GM19023 (cell line): ENCODE data around the gene KDM7A.

Experiments used
- ATAC-seq: cut with Tn5 transposase; IDR thresholded peaks from one replicate; pipeline ENCODE4 v1.9.1; 2021; ENCODE audit warnings: mild to moderate bottlenecking, moderate library complexity; ENCODE audit not compliant: unreplicated experiment

KDM7A gene

DNA sequence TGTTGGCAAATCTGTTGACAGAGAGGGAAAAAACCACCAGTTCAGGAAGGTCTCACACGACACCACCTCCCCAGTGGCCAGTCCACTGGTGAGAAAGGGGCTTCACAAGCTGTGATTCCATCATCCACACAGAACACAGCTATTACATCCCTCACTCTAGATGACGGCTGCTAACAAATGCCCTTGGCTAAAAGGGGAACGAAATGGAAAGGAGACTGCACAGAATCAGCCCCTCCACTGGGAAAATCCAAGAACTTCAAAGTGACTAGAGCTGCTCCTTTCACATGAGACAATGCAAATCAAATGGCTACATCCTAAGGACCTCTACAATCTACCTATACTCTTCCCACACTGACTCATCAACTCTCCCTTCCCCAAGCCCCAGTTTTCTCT lies 119.6 kb downstream of the KDM7A start:
- no peak for ATAC-seq

DNA sequence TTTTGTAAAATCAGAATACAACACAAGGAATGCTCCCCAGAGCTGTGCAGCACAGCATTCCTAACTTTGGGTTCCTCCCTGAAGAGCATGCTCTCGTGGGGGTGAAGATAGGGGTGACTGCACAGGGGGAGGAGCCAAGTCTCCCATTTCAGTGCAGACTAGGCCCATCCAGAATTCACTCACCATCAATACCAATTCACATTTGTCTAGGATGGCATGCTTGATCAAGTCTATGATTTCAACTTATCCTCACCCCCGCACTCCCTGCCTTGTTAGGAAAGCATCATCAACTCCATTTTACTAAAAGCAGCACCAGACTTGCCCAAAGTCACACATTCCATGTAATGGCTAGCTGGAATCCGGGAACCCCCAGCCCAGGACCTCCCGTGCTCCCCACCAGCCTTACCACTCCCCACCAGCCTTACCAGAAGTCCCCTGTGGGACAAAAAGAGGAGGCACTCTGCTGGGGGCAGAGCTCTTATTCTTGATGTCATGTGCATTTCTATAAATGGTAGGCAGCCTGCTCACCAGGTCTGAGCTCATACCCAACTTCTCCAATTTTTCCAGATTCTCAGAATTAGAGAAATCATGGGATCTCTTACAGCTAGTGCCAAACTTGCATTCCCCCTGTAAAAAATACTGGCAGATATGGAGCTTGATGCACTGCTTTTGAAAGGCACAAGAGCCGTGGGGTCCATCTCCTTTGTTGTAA lies 120.2 kb downstream of the KDM7A start:
- no peak for ATAC-seq

DNA sequence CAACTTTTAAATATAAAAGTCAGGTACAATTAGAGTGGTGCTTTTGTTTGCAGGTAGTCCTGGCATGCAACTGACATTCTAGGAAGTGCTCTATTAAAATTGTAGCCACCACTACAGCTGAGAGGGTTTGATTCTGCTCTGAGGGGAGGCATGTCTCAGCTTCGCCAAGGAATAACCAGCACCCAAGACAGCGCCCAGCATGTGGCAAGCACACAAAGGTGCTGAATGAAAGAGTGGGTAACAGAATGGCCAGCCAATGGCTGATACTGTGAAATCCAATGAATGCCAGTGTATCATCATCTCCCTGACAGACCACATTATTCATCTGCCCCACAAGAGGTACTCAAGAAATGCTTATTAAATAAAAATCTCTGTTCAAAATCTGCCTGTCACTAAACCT lies 121.0 kb downstream of the KDM7A start:
- ATAC-seq: no peak

DNA sequence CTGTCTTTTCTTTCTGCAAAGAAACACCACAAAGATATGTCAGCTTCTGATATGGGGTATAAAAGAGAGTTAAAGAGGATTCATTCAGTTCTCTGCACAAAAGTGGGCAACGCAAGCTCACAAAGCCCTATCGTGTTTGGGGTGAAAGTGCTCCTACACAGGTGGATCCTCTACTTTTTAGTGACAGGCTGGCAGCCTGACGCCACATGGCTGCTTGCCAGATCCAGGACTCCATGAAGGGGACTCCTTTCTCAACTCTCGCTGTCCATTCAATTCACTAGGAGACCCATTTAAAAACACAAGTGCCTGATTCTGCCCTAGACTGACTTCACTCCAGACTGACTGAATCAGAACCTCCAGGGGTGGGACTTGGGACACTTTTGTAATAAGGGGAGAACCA lies 122.0 kb downstream of the KDM7A start:
- no peak for ATAC-seq

DNA sequence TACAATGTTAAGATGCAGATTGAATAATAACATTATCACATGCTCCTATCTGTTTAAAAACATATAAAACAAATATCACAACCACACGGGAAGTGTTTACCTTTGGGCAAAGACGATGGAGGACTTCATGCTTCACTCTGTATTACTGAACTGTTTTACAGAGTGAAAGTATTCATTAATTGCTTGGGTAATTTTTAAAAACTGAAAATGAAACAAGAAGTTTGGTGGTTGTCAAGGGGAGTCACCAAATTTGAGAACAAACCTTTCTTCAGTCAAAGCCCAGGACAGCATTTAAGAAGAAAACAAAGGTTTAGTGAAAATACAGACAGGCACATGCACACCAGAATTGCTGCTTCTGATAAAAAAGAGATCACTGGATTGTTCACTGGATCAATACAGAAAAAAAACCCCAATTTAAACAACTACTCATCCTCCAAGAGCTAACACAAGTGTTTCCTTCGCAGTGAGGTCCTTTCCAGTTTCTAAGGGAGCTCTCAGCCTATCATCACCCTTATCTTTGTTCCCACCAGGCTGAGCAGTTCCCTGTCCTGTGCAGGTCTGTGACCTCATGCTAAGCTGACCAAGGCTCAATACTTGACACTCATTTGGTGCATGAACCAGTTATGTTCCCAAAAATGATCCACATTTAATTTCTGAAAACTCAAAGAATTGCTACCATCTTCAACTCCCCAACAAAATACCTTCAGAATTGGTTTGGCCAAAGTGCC lies 122.8 kb downstream of the KDM7A start:
- peak; percentile 85 for ATAC-seq

DNA sequence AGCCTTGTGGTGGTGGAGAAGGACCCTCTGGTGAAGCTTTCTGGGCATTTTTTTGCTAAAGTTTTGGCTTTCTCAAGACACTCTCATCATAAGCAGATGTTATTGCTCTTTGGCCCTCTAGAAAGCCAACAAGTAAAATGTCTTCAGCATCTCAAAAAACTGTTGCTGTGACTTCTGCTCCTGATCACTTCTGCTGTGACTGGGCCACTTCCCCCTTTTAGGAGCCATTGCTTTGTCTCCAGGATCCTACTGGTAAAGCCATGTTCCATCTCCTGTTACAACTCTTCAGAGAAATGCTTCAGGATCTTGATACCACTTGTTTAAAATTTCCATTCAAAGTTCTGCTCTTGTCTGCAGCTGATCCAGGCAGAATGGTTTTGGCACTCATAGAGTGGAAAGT lies 125.0 kb downstream of the KDM7A start:
- ATAC-seq: no peak

DNA sequence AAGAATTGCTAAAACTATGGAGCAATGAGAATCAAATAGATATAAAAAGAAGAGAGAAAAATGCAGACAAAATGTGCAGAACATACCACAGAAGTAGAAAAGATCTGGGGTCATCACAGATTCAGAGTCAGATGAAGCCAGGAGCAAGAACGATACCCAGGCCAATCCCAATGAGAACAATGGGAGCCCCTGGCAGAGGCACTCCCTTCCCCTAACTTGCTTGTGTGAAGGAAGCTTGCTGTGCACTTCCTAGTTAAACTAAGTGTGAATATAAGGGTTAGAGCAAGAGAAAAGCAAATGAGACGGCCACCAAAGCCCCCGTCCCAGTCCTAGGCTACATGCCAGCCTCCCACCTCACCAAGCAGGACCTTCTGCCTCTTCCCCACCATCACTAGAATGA lies 126.7 kb downstream of the KDM7A start:
- ATAC-seq: no peak

DNA sequence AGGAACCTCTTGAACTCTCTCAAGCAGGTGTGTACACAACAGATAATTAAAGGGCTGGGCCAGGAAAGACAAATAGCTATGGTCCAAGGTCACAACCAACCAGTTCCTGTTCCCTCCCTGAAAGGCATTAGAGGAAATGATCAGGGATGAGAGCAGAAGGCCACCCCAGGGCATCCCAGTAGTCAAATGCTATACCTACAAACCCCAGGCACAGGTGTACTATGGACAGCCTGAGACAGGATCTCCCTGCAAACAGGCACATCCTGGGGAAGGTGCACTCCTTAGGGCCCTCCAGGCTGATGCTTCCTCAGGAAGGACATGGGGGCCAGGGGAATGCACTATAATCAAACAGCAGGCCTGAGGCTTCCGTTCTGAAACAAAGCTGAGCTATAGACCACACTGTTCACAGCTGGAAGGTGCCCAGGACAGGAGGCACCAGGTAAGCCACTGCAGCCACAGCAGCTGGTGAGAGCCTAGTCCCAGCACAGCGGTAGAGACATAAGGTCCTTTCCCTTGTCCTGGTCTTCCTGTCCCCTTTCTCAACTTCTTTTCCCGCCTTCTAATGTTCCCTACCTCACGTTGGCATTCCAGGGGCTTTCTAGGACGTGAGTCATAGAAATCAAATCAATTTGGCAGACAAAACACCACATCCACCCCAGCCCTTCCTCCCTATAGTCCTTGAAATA lies 127.3 kb downstream of the KDM7A start:
- no peak for ATAC-seq

DNA sequence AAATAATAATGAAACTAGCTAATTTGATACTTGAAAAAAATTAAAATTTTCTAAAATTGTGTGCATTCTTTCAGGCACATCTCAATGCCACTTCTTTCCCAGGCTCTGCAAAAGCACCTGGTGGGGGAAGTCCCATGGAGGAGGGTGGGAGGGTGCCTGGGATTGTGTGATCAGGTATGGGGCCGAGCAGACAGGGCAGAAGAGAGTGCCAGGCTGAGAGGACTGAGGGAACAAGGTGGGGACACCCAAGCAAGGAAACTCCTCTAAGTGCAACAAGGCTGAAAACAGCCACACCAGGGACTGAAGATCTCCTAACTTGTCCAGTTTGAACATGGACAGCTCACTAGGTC lies 127.8 kb downstream of the KDM7A start:
- no peak for ATAC-seq

DNA sequence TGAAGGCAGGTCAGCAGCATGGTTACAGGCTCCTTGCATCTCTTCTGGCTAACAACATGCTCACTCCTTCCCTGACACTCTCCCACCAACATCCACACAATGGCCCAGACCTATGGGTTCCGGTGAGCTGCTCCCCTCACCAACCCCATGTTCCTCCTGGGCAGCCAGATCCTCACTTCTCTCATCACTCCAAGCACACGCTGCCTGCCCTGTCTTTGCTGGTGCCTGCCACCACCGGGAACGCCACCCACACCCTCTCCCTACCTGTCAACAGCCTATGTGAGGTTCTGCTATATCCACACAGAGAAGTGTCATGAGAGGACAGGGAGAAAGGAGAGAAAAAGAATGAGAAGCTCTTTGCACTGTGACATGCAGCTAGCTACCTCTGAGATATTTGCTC lies 128.6 kb downstream of the KDM7A start:
- ATAC-seq: no peak

DNA sequence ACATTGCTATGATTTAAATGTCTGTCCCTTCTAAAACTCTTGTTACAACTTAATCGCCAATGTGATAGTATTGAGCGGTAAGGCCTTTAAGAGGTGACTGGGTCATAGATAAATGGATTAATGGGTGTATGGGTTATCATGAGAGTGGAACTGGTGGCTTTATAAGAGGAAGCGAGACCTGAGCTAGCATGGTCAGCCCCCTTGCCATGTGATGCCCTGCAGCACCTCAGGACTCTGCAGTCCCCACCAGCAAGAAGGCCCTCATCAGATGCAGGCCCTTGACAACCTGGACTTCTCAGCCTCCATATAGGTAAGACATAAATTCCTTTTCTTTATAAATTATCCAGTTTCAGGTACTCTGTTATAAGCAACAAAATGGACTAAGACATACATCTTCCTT lies 129.6 kb downstream of the KDM7A start:
- no peak for ATAC-seq

DNA sequence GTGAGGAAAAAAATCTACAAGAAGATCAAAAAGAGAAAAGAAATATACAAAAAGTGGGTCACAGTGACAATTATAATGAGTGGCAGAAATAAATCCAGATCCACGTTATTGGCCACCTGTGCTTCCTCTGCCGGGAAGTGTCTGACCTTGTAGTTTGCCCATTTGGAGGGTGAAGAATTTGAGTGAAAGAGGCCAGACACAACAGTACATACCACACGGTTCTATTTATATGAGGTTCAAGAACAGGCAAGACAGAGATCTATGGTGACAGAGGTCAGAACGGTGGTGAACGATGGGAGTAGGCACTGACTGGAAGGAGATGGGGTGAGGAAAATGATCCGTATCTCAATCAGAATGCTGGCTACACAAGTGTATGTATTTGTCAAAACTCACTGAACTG lies 131.1 kb downstream of the KDM7A start:
- ATAC-seq: no peak

DNA sequence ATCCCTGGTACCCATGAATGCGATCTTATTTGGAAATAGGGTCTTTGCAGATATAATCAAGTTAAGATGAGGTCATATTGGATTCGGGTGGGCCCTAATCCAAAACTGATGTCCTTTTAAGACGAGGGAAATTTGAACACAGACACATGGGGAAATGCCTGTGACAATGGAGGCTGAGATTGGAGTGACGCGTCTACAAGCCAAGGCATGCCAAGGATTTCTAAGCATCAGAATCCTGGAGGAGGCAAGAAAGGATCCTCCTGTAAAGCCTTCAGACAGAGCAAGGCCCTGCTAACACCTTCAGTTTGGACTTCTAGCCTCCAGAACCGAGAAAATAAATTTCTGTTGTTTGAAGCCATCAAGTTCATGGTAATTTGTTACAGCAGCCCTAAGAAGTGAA lies 132.5 kb downstream of the KDM7A start:
- ATAC-seq: no peak

DNA sequence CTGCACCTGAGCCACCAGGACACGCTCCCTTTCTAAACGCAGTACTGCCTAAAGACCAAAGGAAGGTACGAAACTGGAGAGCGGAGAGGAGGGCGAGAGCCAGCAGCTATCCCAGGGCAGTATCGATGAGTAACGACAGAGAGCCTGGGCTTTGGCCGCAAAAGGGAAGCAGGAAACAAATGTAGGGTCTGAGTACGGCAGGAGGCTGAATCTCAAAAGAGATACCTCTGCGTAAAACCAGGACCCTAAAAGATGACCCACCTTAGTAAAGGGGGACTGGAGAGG lies 134.5 kb downstream of the KDM7A start:
- no peak for ATAC-seq

DNA sequence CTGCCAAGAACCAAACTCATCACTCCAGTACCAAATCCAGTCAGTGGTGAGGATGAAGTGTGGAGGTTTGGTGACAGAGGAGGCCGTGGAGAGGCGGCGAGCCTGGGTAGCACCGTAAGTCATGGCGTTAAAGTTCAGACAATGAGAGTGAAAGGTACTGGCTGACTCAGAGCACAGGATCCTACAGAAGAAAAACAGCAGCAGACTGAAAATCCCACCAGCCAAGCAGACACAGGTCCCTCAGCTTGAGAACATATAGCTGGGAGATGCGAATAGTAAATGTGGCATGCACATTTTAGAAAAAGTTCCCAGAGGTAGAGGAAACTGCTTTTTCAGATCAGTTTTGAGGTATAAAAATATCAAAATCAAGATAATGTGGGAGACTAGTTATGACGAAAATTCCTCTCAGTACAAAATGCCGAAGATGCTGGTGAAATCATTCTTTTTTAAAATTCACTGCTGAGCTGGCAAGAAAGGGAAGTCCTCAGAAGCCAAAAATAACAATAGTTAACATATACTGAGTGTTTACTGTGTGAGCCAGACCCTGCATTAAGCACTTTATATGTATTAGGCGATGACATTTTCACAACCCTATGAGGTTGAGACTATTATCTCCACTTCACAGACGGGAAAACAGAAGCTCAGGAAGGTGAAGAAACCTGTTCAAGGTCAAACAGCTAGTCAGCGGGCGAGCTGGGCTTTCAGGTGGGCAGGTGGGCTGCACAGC lies 135.0 kb downstream of the KDM7A start:
- ATAC-seq: no peak

DNA sequence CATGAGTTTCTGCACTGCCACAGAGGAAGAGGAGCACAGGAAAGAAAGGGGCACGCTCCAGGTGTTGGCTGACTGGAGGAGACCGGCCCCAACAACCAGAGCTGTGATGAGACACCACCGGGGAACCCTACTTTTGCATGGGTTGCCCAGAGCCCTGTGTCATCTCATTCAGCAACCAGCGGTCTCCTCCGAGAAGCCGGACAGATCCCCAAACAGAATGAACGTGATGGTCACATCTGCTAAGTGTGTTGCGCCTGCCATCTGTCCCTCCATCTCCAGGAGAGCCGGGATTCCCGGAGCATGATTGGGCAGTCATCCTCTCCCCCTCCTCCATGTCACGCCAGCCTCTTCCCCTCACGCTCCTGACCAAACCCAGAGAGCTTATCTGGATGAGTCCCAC lies 136.9 kb downstream of the KDM7A start:
- ATAC-seq: no peak

DNA sequence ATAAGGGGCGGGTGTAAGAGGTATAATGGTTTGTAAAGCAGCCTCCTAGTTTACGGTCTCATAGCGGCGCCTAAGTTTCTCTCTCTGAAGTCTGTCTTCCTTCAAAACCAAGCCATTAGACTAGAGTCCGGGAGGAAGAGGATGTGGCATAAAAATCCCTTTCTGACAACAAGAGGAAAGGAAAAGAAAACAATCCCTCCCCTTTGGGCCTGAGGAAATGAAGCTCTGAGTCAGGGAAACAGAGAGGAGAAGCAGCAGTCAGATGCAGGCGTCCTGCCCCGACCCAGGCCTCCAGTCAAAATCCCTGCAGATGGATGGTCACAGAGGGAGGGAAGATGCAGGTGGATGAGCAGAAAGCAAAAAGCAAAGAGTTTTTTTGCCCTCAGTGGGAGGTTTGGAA lies 137.7 kb downstream of the KDM7A start:
- ATAC-seq: no peak

DNA sequence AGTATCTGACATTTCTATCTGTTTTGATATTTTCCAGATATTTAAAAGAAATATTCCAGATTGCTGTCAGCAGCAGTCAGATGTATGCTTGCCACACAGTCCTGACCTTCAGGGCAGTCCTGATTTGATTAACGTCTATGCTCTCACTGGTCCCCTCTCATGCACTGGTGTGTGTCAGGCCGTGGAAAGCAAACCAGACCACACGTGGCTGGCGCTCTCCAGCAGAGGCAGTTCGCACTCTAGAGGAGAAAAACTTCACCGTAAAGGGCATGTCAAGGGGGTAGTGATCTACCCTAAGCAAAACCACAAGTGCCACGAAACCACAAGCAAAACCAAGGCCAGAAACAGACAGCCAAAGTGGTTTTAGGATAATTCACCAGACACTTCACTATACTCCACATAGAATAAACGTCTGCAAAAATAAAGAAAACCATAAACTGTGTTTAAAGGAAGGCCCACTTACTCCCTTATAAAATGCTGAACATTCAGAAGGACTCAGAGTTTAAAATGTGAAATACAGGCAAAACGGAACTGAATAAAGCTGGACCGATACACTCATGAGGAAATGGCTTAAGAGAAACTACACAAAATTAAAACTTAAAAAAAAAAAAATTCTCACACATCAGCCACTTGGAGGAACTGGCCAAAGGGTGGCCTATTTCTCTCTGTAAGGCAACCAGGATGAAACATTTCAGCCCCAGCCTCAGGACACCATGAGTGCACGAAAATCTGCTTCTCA lies 140.4 kb downstream of the KDM7A start:
- ATAC-seq: peak; percentile 54

DNA sequence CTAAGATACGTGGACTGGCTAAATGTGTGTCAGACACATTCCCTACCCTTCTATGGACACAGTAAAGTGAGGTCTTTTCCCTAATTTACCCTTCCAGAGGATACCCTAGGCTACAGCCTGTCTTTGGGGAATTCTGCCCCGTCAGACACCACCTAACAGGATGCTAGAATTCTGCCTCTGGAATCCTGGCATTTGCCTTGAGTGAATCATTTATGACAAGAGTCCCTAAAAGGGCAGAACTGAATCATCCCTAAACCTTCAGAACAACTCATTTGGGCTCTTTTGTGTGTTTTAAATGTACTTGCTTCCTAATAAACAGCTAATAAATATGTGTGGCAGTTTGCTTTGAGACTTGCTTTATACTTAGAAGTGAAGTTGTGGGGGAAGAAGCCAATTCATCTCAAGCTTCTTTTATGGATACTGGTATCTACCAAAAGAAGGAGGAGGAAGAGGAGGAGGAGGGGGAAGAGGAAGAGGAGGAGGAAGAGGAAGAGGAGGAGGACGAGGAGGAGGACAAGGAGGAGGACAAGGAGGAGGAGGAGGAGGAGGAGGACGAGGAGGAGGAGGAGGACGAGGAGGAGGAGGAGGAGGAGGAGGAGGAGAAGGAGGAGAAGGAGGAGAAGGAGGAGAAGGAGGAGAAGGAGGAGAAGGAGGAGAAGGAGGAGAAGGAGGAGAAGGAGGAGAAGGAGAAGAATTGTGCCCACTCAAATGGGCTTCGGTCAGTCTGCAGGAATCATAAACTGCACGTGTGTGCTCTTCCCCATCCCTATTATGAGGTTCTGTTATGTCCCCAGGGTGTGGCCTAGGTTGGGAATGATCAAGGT lies 141.2 kb downstream of the KDM7A start:
- ATAC-seq: no peak
